ENCODE data around the gene AOPEP.

AOPEP gene

DNA sequence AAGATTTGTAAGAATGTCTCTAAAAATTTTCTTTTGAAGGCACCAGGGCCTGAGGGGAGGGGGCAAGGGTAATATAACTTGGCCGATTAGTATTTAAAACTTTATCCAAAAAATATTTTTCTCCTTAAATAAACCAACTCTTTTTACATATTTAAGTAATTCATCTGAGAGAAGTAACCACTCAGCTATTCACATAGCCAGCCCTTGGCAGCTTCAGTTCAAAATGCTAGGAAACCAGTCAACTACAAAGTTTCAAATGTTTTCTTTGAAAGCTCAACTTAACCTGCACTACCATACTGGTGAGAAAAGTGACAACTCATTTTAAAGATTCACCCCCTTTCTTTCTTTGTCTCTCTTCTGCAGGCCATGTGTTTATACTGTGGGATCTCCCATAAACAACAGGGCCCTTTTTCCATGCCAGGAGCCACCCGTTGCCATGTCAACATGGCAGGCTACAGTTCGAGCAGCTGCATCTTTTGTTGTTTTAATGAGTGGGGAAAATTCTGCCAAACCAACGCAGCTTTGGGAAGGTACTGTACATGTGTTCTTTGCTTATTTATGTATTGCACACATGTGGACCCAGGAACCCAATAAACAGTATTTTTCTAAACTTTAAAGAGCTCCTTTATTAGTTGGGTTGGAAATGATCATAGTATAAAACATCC is 46.3 kb downstream of the AOPEP start:
- H3K4me1 ChIP-seq (ENCODE audit: control insufficient read depth, low read length), result no peaks in the 10 kb centered on the region
- H3K4me2 ChIP-seq (ENCODE audit: low read length), result no peak overlapping the region

DNA sequence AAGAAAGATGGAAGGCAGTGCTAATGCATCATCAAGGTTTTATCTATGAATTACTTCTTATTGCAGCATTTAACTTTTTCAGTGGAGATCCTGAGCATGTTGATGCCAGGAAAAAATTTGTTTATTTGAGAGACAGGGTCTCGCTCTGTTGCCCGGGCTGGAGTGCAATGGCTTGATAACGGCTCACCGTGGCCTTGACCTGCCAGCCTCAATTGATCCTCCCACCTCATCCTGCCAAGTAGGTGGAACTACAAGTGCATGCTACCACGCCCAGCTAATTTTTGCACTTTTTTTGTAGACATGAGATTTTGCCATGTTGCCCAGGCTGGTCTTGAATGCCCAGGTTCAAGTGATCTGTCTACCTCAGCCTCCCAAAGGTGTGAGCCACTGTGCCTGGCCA is 47.2 kb downstream of the AOPEP start:
- no peaks in the 10 kb centered on the region for H4K20me1 ChIP-seq (ENCODE audit: control insufficient read depth, insufficient read depth, low read depth, low read length)
- H3K27ac ChIP-seq (ENCODE audit: low read depth, low read length), result no peak overlapping the region
- H3F3A ChIP-seq (ENCODE audit: control insufficient read depth, insufficient read depth), result no peaks in the 10 kb centered on the region
- no peak overlapping the region for H3K4me3 ChIP-seq (ENCODE audit: low read length)
- no peaks in the 10 kb centered on the region for H3K27me3 ChIP-seq (ENCODE audit: control insufficient read depth, low read length)
- H3K4me2 ChIP-seq (ENCODE audit: low read length), result no peak overlapping the region
- no peaks in the 10 kb centered on the region for H3K4me1 ChIP-seq (ENCODE audit: control insufficient read depth, low read length)
- no peaks in the 10 kb centered on the region for H3K9me2 ChIP-seq (replicated peaks; ENCODE audit: control insufficient read depth, low read length)
- H3K9me3 ChIP-seq (ENCODE audit: control insufficient read depth, insufficient read depth, low read length), result no peaks in the 10 kb centered on the region
- H3K79me2 ChIP-seq (ENCODE audit: control insufficient read depth, low read length), result no peaks in the 10 kb centered on the region; the same call in 1 of the 2 replicates
- TF ChIP-seq, protein P1, sequence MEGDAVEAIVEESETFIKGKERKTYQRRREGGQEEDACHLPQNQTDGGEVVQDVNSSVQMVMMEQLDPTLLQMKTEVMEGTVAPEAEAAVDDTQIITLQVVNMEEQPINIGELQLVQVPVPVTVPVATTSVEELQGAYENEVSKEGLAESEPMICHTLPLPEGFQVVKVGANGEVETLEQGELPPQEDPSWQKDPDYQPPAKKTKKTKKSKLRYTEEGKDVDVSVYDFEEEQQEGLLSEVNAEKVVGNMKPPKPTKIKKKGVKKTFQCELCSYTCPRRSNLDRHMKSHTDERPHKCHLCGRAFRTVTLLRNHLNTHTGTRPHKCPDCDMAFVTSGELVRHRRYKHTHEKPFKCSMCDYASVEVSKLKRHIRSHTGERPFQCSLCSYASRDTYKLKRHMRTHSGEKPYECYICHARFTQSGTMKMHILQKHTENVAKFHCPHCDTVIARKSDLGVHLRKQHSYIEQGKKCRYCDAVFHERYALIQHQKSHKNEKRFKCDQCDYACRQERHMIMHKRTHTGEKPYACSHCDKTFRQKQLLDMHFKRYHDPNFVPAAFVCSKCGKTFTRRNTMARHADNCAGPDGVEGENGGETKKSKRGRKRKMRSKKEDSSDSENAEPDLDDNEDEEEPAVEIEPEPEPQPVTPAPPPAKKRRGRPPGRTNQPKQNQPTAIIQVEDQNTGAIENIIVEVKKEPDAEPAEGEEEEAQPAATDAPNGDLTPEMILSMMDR (IDR thresholded peaks at IDR 0.05; ENCODE audit: low read depth, low read length, poor library complexity, severe bottlenecking), result no peak
- no peak for TF ChIP-seq EZH2phosphoT487 (IDR thresholded peaks at IDR 0.05; ENCODE audit: borderline replicate concordance, low read length)
- H3K36me3 ChIP-seq (ENCODE audit: control insufficient read depth, low read length), result no peaks in the 10 kb centered on the region

More for the DNA sequence above, 46.3 kb downstream of the AOPEP start:
- H3K36me3 ChIP-seq (ENCODE audit: control insufficient read depth, low read length), result no peaks in the 10 kb centered on the region
- no peaks in the 10 kb centered on the region for H3F3A ChIP-seq (ENCODE audit: control insufficient read depth, insufficient read depth)
- no peak overlapping the region for H3K27ac ChIP-seq (ENCODE audit: low read depth, low read length)
- no peaks in the 10 kb centered on the region; the same call in 1 of the 2 replicates for H3K79me2 ChIP-seq (ENCODE audit: control insufficient read depth, low read length)
- no peaks in the 10 kb centered on the region for H3K9me2 ChIP-seq (replicated peaks; ENCODE audit: control insufficient read depth, low read length)
- no peak overlapping the region for H3K4me3 ChIP-seq (ENCODE audit: low read length)
- TF ChIP-seq, protein P1 (IDR thresholded peaks at IDR 0.05; ENCODE audit: low read depth, low read length, poor library complexity, severe bottlenecking), result no peak
- no peak for TF ChIP-seq EZH2phosphoT487 (IDR thresholded peaks at IDR 0.05; ENCODE audit: borderline replicate concordance, low read length)
- no peaks in the 10 kb centered on the region for H3K9me3 ChIP-seq (ENCODE audit: control insufficient read depth, insufficient read depth, low read length)
- H4K20me1 ChIP-seq (ENCODE audit: control insufficient read depth, insufficient read depth, low read depth, low read length), result no peaks in the 10 kb centered on the region
- H3K27me3 ChIP-seq (ENCODE audit: control insufficient read depth, low read length), result no peaks in the 10 kb centered on the region

DNA sequence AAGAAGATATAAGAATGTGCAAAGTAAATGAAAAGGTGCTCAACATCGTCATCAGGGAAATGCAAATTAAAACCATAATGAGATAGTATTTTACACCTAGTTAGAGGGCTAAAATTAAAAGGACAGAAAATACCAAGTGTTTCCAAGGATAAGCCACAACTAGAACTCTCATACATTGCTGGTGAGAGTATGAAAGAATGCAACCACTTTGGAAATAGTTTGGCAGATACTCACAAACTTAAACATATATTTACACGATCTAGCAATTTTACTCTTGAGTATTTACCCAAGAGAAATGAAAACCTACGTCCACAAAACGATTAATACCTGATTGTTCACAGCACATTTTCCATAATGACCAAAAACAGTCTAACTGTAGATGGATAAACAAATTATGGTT is 51.5 kb downstream of the AOPEP start:
- no peaks in the 10 kb centered on the region for H3K4me1 ChIP-seq (ENCODE audit: control insufficient read depth, low read length)
- no peaks in the 10 kb centered on the region for H3K36me3 ChIP-seq (ENCODE audit: control insufficient read depth, low read length)
- H3K79me2 ChIP-seq (ENCODE audit: control insufficient read depth, low read length), result no peaks in the 10 kb centered on the region
- H3K9me3 ChIP-seq (ENCODE audit: control insufficient read depth, insufficient read depth, low read length), result no peaks in the 10 kb centered on the region
- no peaks in the 10 kb centered on the region for H3K9me2 ChIP-seq (replicated peaks; ENCODE audit: control insufficient read depth, low read length)
- H4K20me1 ChIP-seq (ENCODE audit: control insufficient read depth, insufficient read depth, low read depth, low read length), result 0 out of 2 replicates have a peak, but pooled peaks cover 4% of the 10 kb centered on the region
- TF ChIP-seq EZH2phosphoT487 (IDR thresholded peaks at IDR 0.05; ENCODE audit: borderline replicate concordance, low read length), result no peak
- TF ChIP-seq, protein P1 (IDR thresholded peaks at IDR 0.05; ENCODE audit: low read depth, low read length, poor library complexity, severe bottlenecking), result no peak
- H3K4me3 ChIP-seq (ENCODE audit: low read length), result no peak overlapping the region
- H3K4me2 ChIP-seq (ENCODE audit: low read length), result no peak overlapping the region
- H3K27me3 ChIP-seq (ENCODE audit: control insufficient read depth, low read length), result no peaks in the 10 kb centered on the region
- H3K27ac ChIP-seq (ENCODE audit: low read depth, low read length), result no peak overlapping the region
- no peaks in the 10 kb centered on the region for H3F3A ChIP-seq (ENCODE audit: control insufficient read depth, insufficient read depth)

All from DOHH2 (cell line).